ENCODE measurements around the gene LYRM9. TPM values are rescaled to one million over a fixed set of nuclear protein-coding genes. Genes with fewer than 3 reads are reported as not detected.
"Not testable (repeated sequence)": the region's sequence is repeated elsewhere in the genome, so short reads cannot be mapped to it uniquely, and the experiment has no call there.

Gene LYRM9
- total and polyA plus RNA-seq, 2 experiments from 2014 or later: 14.6 to 15.4 TPM

GRCh38 chr17:27914382-27914781 is 21.2 kb upstream of the LYRM9 start:
- Histone ChIP-seq H3K27me3 (peaks cover 60% of the 10 kb centered on the region), H3K27ac (no peak overlapping the region), H3K4me3 (no peak overlapping the region), H3K36me3 (no peaks in the 10 kb centered on the region), H3K9me3 (ENCODE audit: low read depth) (no peaks in the 10 kb centered on the region), H3K4me1 (ENCODE audit: low read depth) (no peaks in the 10 kb centered on the region)
- no peak for TF ChIP-seq CTCF (IDR thresholded peaks at IDR 0.05; ENCODE audit: low read depth, low read length)
- DNase-seq (ENCODE audit: low read depth in 1 of 2, low spot score in 1 of 2): no peak

GRCh38 chr17:27912964-27913363 is 19.8 kb upstream of the LYRM9 start:
- H3K27me3 ChIP-seq: peaks cover 54% of the 10 kb centered on the region
- H3K36me3 ChIP-seq: no peaks in the 10 kb centered on the region
- no peak overlapping the region for H3K4me3 ChIP-seq
- no peaks in the 10 kb centered on the region for H3K4me1 ChIP-seq (ENCODE audit: low read depth)
- no peak for TF ChIP-seq CTCF (IDR thresholded peaks at IDR 0.05; ENCODE audit: low read depth, low read length)
- no peaks in the 10 kb centered on the region for H3K9me3 ChIP-seq (ENCODE audit: low read depth)
- no peak overlapping the region for H3K27ac ChIP-seq
- DNase-seq (ENCODE audit: low read depth in 1 of 2, low spot score in 1 of 2): no peak

GRCh38 chr17:27912299-27912698 is 19.1 kb upstream of the LYRM9 start:
- H3K4me1 ChIP-seq (ENCODE audit: low read depth); H3K27ac ChIP-seq; DNase-seq (ENCODE audit: low read depth in 1 of 2, low spot score in 1 of 2); H3K9me3 ChIP-seq (ENCODE audit: low read depth); H3K4me3 ChIP-seq; H3K36me3 ChIP-seq: not testable (repeated sequence)
- peaks cover 47% of the 10 kb centered on the region for H3K27me3 ChIP-seq

GRCh38 chr17:27907976-27908558 is 14.9 kb upstream of the LYRM9 start:
- no peaks in the 10 kb centered on the region for H3K9me3 ChIP-seq (ENCODE audit: low read depth)
- H3K4me3 ChIP-seq: no peak overlapping the region
- no peak overlapping the region for H3K27ac ChIP-seq
- no peaks in the 10 kb centered on the region for H3K4me1 ChIP-seq (ENCODE audit: low read depth)
- peaks cover 13% of the 10 kb centered on the region for H3K27me3 ChIP-seq
- H3K36me3 ChIP-seq: no peaks in the 10 kb centered on the region
- no peak for DNase-seq (ENCODE audit: low read depth in 1 of 2, low spot score in 1 of 2)
- TF ChIP-seq CTCF (IDR thresholded peaks at IDR 0.05; ENCODE audit: low read depth, low read length): no peak

GRCh38 chr17:27906623-27907022 is 13.5 kb upstream of the LYRM9 start:
- H3K9me3 ChIP-seq (ENCODE audit: low read depth): no peaks in the 10 kb centered on the region
- H3K4me1 ChIP-seq (ENCODE audit: low read depth): no peaks in the 10 kb centered on the region
- H3K4me3 ChIP-seq: no peak overlapping the region
- TF ChIP-seq CTCF (IDR thresholded peaks at IDR 0.05; ENCODE audit: low read depth, low read length): no peak
- no peaks in the 10 kb centered on the region for H3K36me3 ChIP-seq
- DNase-seq (ENCODE audit: low read depth in 1 of 2, low spot score in 1 of 2): no peak
- no peak overlapping the region for H3K27ac ChIP-seq
- peaks cover 7% of the 10 kb centered on the region for H3K27me3 ChIP-seq

- Histone ChIP-seq H3K4me3 (no peak overlapping the region), H3K27ac (no peak overlapping the region), H3K36me3 (no peaks in the 10 kb centered on the region), H3K9me3 (ENCODE audit: low read depth) (no peaks in the 10 kb centered on the region), H3K4me1 (ENCODE audit: low read depth) (no peaks in the 10 kb centered on the region), H3K27me3 (peaks cover 7% of the 10 kb centered on the region)
- DNase-seq (ENCODE audit: low read depth in 1 of 2, low spot score in 1 of 2): no peak
- TF ChIP-seq CTCF (IDR thresholded peaks at IDR 0.05; ENCODE audit: low read depth, low read length): no peak
Measured at GRCh38 chr17:27906226-27906580, 13.0 kb upstream of the LYRM9 start.
